Astrocyte (in vitro differentiated cells and primary cell): ENCODE results near the gene ASPHD1. TPM values are rescaled to one million over a fixed set of nuclear protein-coding genes. Genes with fewer than 3 reads are reported as not detected.
A peak's percentile ranks its signal among the peaks of the same experiment; 100 is the strongest.

Experiments
- DNase-seq: peaks from one replicate; pipeline ENCODE4 v3.0.0-alpha.2; 2010; ENCODE audit warnings: low read depth
- FAIRE-seq: peaks from 2 replicates; lab custom pipeline; 2011; peaks lifted over from hg19 to GRCh38; lab: Jason Lieb, UNC
- H2AFZ ChIP-seq: 2 replicates; pipeline ENCODE4 v1.6.0; 2012; ENCODE audit warnings: low read depth, low read length, inconsistent platforms
- H3K27ac ChIP-seq: 2 replicates; pipeline ENCODE4 v1.5.1; 2011; ENCODE audit warnings: low read depth, low read length, inconsistent platforms
- H3K27me3 ChIP-seq: 2 replicates; pipeline ENCODE4 v1.6.0; 2011; ENCODE audit warnings: low read length, inconsistent platforms; ENCODE audit not compliant: insufficient read depth
- H3K36me3 ChIP-seq: 2 replicates; pipeline ENCODE4 v1.5.1; 2011; ENCODE audit warnings: low read length, inconsistent platforms; ENCODE audit not compliant: insufficient read depth
- H3K4me1 ChIP-seq: 2 replicates; pipeline ENCODE4 v1.5.1; 2011; ENCODE audit warnings: low read length, inconsistent platforms; ENCODE audit not compliant: insufficient read depth
- H3K4me2 ChIP-seq: 2 replicates; pipeline ENCODE4 v1.6.0; 2012; ENCODE audit warnings: low read length, inconsistent platforms
- H3K4me3 ChIP-seq: 2 replicates; pipeline ENCODE4 v1.5.1; 2011; ENCODE audit warnings: low read depth, mild to moderate bottlenecking, low read length, inconsistent platforms; ENCODE audit not compliant: insufficient read depth
- H3K79me2 ChIP-seq: 2 replicates; pipeline ENCODE4 v1.6.0; 2012; ENCODE audit warnings: mild to moderate bottlenecking, low read length, inconsistent platforms; ENCODE audit not compliant: insufficient read depth
- H3K9ac ChIP-seq: 2 replicates; pipeline ENCODE4 v1.6.0; 2012; ENCODE audit warnings: mild to moderate bottlenecking, low read length, inconsistent platforms
- H3K9me3 ChIP-seq: 2 replicates; pipeline ENCODE4 v1.5.1; 2012; ENCODE audit warnings: low read depth, mild to moderate bottlenecking, low read length, inconsistent platforms; ENCODE audit not compliant: insufficient read depth
- H4K20me1 ChIP-seq: 2 replicates; pipeline ENCODE4 v1.6.0; 2012; ENCODE audit warnings: low read length, inconsistent platforms; ENCODE audit not compliant: insufficient read depth
- H3K27ac Mint-ChIP-seq: one replicate; pipeline ENCODE4 v1.8.0; 2021; ENCODE audit warnings: mild to moderate bottlenecking, mixed read lengths; ENCODE audit not compliant: unreplicated experiment
- H3K27me3 Mint-ChIP-seq: one replicate; pipeline ENCODE4 v1.8.0; 2021; ENCODE audit warnings: low read depth, mixed read lengths; ENCODE audit not compliant: unreplicated experiment
- H3K36me3 Mint-ChIP-seq: one replicate; pipeline ENCODE4 v1.8.0; 2021; ENCODE audit warnings: low read depth, mixed read lengths; ENCODE audit not compliant: unreplicated experiment
- H3K4me1 Mint-ChIP-seq: one replicate; pipeline ENCODE4 v1.8.0; 2021; ENCODE audit warnings: low read depth, mixed read lengths; ENCODE audit not compliant: unreplicated experiment
- H3K4me3 Mint-ChIP-seq: one replicate; pipeline ENCODE4 v1.8.0; 2021; ENCODE audit warnings: mild to moderate bottlenecking, moderate library complexity, mixed read lengths; ENCODE audit not compliant: unreplicated experiment
- H3K9me3 Mint-ChIP-seq: one replicate; pipeline ENCODE4 v1.8.0; 2021; ENCODE audit warnings: mild to moderate bottlenecking, mixed read lengths; ENCODE audit not compliant: unreplicated experiment
- EZH2 ChIP-seq: IDR thresholded peaks from 2 replicates; pipeline ENCODE4 v1.6.1; 2012; ENCODE audit warnings: mild to moderate bottlenecking, low read length, inconsistent platforms; ENCODE audit not compliant: insufficient read depth
- total RNA-seq: library from RNA; stranded (reverse); gene quantifications from 2 replicates; pipeline ENCODE4 v1.2.1, GENCODE V29; 2021
- TF ChIP-seq, protein P1 (sequence below): IDR thresholded peaks from 2 replicates; pipeline ENCODE4 v1.5.1; 2011; ENCODE audit warnings: low read depth, mild to moderate bottlenecking, inconsistent platforms, low read length, moderate library complexity; ENCODE audit not compliant: insufficient read depth

The ASPHD1 gene
- total RNA-seq, 1 donor from 2014 or later: 43.3 TPM

- Histone ChIP-seq H4K20me1 (peaks cover 16% of the 10 kb centered on the region), H3K27ac (no peak overlapping the region), H3K27me3 (no peaks in the 10 kb centered on the region), H2AFZ (no peak overlapping the region), H3K79me2 (peaks cover 24% of the 10 kb centered on the region), H3K9me3 (no peaks in the 10 kb centered on the region), H3K9ac (no peak overlapping the region), H3K4me1 (peaks cover 10% of the 10 kb centered on the region), H3K36me3 (peaks cover 13% of the 10 kb centered on the region), H3K4me3 (no peak overlapping the region), H3K4me2 (no peak overlapping the region)
- H3K4me3 Mint-ChIP-seq: no peak overlapping the region
- TF ChIP-seq, protein P1, sequence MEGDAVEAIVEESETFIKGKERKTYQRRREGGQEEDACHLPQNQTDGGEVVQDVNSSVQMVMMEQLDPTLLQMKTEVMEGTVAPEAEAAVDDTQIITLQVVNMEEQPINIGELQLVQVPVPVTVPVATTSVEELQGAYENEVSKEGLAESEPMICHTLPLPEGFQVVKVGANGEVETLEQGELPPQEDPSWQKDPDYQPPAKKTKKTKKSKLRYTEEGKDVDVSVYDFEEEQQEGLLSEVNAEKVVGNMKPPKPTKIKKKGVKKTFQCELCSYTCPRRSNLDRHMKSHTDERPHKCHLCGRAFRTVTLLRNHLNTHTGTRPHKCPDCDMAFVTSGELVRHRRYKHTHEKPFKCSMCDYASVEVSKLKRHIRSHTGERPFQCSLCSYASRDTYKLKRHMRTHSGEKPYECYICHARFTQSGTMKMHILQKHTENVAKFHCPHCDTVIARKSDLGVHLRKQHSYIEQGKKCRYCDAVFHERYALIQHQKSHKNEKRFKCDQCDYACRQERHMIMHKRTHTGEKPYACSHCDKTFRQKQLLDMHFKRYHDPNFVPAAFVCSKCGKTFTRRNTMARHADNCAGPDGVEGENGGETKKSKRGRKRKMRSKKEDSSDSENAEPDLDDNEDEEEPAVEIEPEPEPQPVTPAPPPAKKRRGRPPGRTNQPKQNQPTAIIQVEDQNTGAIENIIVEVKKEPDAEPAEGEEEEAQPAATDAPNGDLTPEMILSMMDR: no peak
- no peak for TF ChIP-seq EZH2
- peaks cover 12% of the 10 kb centered on the region for H3K36me3 Mint-ChIP-seq
- H3K27me3 Mint-ChIP-seq: no peaks in the 10 kb centered on the region
- no peak for DNase-seq
- H3K4me1 Mint-ChIP-seq: peaks cover 4% of the 10 kb centered on the region
- no peak overlapping the region for H3K27ac Mint-ChIP-seq
- FAIRE-seq: no peak
- H3K9me3 Mint-ChIP-seq: no peaks in the 10 kb centered on the region
Observed at GRCh38 chr16:29920288-29921033, 20.2 kb downstream of the ASPHD1 start.

DNA sequence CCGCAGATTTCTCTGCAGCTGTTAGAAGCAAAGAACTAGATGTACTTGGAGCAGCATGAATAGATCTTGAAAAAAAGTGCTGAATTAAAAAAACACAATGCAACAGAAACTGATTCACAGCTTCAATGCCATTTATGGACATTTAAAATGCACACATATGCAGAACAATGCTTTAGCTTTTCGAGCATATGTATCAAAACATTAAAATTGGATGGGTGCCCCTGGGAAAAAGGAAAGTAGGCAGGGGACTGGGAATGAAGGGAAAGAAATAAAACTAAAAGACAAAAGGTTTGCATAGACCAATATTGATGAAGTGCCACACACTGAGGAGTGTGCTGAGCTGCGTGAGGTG, 20.7 kb downstream of the ASPHD1 start:
- Histone ChIP-seq H3K4me2 (no peak overlapping the region), H4K20me1 (peaks cover 16% of the 10 kb centered on the region), H3K36me3 (peaks cover 13% of the 10 kb centered on the region), H3K27me3 (no peaks in the 10 kb centered on the region), H3K9me3 (no peaks in the 10 kb centered on the region), H3K4me3 (no peak overlapping the region), H3K9ac (no peak overlapping the region), H3K79me2 (peaks cover 29% of the 10 kb centered on the region), H3K4me1 (peaks cover 7% of the 10 kb centered on the region), H2AFZ (no peak overlapping the region), H3K27ac (no peak overlapping the region)
- no peak overlapping the region for H3K4me3 Mint-ChIP-seq
- H3K9me3 Mint-ChIP-seq: no peaks in the 10 kb centered on the region
- H3K36me3 Mint-ChIP-seq: peaks cover 12% of the 10 kb centered on the region
- DNase-seq (no peak), FAIRE-seq (no peak)
- H3K27ac Mint-ChIP-seq: no peak overlapping the region
- peaks cover 4% of the 10 kb centered on the region for H3K4me1 Mint-ChIP-seq
- TF ChIP-seq EZH2: no peak
- TF ChIP-seq, protein P1: no peak
- no peaks in the 10 kb centered on the region for H3K27me3 Mint-ChIP-seq

GRCh38 chr16:29922326-29922725, 22.0 kb downstream of the ASPHD1 start:
- Histone ChIP-seq H3K4me1 (peaks cover 15% of the 10 kb centered on the region), H2AFZ (no peak overlapping the region), H3K4me3 (no peak overlapping the region), H3K9me3 (no peaks in the 10 kb centered on the region), H3K79me2 (peaks cover 29% of the 10 kb centered on the region), H3K27ac (no peak overlapping the region), H4K20me1 (peaks cover 16% of the 10 kb centered on the region), H3K36me3 (peaks cover 13% of the 10 kb centered on the region), H3K27me3 (no peaks in the 10 kb centered on the region), H3K9ac (no peak overlapping the region), H3K4me2 (no peak overlapping the region)
- TF ChIP-seq EZH2: no peak
- TF ChIP-seq, protein P1: no peak
- Mint-ChIP-seq H3K27me3 (no peaks in the 10 kb centered on the region), H3K27ac (no peak overlapping the region), H3K4me1 (peaks cover 9% of the 10 kb centered on the region), H3K9me3 (no peaks in the 10 kb centered on the region), H3K36me3 (peaks cover 8% of the 10 kb centered on the region), H3K4me3 (peak overlapping the region; percentile 20)
- FAIRE-seq (no peak), DNase-seq (no peak)
